K562 (cell line): Measurements from ENCODE around the gene LRTM1.

Experiments used
- DIDO1 ChIP-seq: fragments of 450-650 bp; IDR thresholded peaks from 2 replicates; pipeline ENCODE4 v1.6.1; 2016; ENCODE audit warnings: low read depth, missing biosample characterization, missing genetic modification characterization
- DNMT1 ChIP-seq: fragments of 450-650 bp; IDR thresholded peaks from 2 replicates; pipeline ENCODE4 v1.6.1; 2016; ENCODE audit warnings: antibody characterized with exemption, mild to moderate bottlenecking
- DPF2 ChIP-seq: fragments of 450-650 bp; IDR thresholded peaks from 2 replicates; pipeline ENCODE4 v1.6.1; 2016
- LARP7 ChIP-seq: fragments of 450-650 bp; IDR thresholded peaks from 2 replicates; pipeline ENCODE4 v1.6.1; 2016
- SNRNP70 ChIP-seq: fragments of 200-400 bp; formaldehyde crosslinking; optimal IDR thresholded peaks from 2 replicates; pipeline ENCODE3; 2017; ENCODE audit warnings: low read depth, low read length
- SOX6 ChIP-seq: fragments of 450-650 bp; IDR thresholded peaks from 2 replicates; pipeline ENCODE4 v1.6.1; 2014; ENCODE audit warnings: mild to moderate bottlenecking
- TAF1 ChIP-seq: IDR thresholded peaks from 2 replicates; pipeline ENCODE4 v1.6.1; 2011; ENCODE audit warnings: mild to moderate bottlenecking, low read length, moderate library complexity; ENCODE audit not compliant: insufficient read depth, control insufficient read depth, severe bottlenecking; ENCODE audit errors: extremely low read depth
- ZBTB7A ChIP-seq: IDR thresholded peaks from 2 replicates; pipeline ENCODE4 v1.6.1; 2011; ENCODE audit warnings: low read depth, mild to moderate bottlenecking, low read length, moderate library complexity, borderline replicate concordance; ENCODE audit not compliant: control insufficient read depth
- TF ChIP-seq, protein P1 (sequence below), 3 experiments: IDR thresholded peaks in 2 of 3; conservative IDR thresholded peaks in 1 of 3; 2 replicates each; pipeline ENCODE4 v1.5.1; 2011 to 2012; ENCODE audit warnings: low read length in 3 of 3, mild to moderate bottlenecking in 3 of 3, control low read depth in 2 of 3, improper control_type of control experiment in 1 of 3, inconsistent platforms in 1 of 3, low read depth in 1 of 3, mixed read lengths in 1 of 3, moderate library complexity in 1 of 3; ENCODE audit not compliant: insufficient read depth in 2 of 3
- TF ChIP-seq, protein P2 (sequence below): sonication (generic); formaldehyde crosslinking; IDR thresholded peaks from 2 replicates; pipeline ENCODE4 v1.9.0; 2022; ENCODE audit warnings: mild to moderate bottlenecking, missing genetic modification reagents
- TF ChIP-seq, protein P3 (sequence below): conservative IDR thresholded peaks from 2 replicates; pipeline ENCODE4 v1.6.1; 2011; ENCODE audit warnings: low read depth, mild to moderate bottlenecking, low read length; ENCODE audit not compliant: control insufficient read depth

DNA sequence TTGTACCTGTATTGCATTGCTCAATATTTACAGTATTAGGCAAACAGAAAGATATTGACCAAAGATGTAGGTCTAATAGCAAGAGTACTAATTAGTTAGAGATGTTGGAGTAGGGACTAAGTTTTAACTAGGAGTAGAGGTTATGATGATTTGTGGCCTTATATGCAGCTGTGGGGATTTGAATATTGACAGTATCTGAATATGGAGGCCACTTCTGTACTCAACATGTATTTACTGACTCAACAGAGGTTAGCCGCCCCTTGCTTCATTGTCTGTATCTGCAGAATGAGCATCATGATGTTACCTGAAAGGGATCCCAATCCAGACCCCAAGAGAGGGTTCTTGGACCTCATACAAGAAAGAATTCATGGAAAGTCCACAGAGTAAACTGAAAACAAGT, 49.6 kb upstream of the LRTM1 start:
- TF ChIP-seq ZBTB7A (no peak), TAF1 (no peak), DPF2 (no peak), DNMT1 (no peak), LARP7 (no peak), DIDO1 (tag) (no peak), SOX6 (no peak), SNRNP70 (no peak)
- TF ChIP-seq, protein P1, sequence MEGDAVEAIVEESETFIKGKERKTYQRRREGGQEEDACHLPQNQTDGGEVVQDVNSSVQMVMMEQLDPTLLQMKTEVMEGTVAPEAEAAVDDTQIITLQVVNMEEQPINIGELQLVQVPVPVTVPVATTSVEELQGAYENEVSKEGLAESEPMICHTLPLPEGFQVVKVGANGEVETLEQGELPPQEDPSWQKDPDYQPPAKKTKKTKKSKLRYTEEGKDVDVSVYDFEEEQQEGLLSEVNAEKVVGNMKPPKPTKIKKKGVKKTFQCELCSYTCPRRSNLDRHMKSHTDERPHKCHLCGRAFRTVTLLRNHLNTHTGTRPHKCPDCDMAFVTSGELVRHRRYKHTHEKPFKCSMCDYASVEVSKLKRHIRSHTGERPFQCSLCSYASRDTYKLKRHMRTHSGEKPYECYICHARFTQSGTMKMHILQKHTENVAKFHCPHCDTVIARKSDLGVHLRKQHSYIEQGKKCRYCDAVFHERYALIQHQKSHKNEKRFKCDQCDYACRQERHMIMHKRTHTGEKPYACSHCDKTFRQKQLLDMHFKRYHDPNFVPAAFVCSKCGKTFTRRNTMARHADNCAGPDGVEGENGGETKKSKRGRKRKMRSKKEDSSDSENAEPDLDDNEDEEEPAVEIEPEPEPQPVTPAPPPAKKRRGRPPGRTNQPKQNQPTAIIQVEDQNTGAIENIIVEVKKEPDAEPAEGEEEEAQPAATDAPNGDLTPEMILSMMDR (IDR thresholded peaks at IDR 0.05 in 2 of 3, conservative IDR thresholded peaks at IDR 0.05 in 1 of 3; ENCODE audit: insufficient read depth in 2 of 3, low read depth in 1 of 3, low read length in 3 of 3), result no peak
- TF ChIP-seq, protein P2, sequence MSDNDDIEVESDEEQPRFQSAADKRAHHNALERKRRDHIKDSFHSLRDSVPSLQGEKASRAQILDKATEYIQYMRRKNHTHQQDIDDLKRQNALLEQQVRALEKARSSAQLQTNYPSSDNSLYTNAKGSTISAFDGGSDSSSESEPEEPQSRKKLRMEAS (CRISPR knock-in tag), result no peak
- TF ChIP-seq, protein P3, sequence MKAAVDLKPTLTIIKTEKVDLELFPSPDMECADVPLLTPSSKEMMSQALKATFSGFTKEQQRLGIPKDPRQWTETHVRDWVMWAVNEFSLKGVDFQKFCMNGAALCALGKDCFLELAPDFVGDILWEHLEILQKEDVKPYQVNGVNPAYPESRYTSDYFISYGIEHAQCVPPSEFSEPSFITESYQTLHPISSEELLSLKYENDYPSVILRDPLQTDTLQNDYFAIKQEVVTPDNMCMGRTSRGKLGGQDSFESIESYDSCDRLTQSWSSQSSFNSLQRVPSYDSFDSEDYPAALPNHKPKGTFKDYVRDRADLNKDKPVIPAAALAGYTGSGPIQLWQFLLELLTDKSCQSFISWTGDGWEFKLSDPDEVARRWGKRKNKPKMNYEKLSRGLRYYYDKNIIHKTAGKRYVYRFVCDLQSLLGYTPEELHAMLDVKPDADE, result no peak
